Right atrium auricular region (tissue), 2 donors: ENCODE measurements around the gene APH1A. TPM values are rescaled to one million over a fixed set of nuclear protein-coding genes. Genes with fewer than 3 reads are reported as not detected.
"Not testable (repeated sequence)": the region's sequence is repeated elsewhere in the genome, so short reads cannot be mapped to it uniquely, and the experiment has no call there.

ENCODE experiments used
- DNase-seq: peaks from one replicate; pipeline ENCODE4 v3.0.0-alpha.2; 2019; ENCODE audit warnings: low spot score
- H3K27ac ChIP-seq, 2 donors: fragments of 200-600 bp; sonication (generic); 1 replicate in 1 of 2; 2 replicates in 1 of 2; pipeline ENCODE4 v1.5.1; 2016 to 2019
- H3K27me3 ChIP-seq, 2 donors: fragments of 200-600 bp; sonication (generic); one replicate each; pipeline versions ENCODE4 v1.5.1 to v1.6.0; 2017 to 2019
- H3K36me3 ChIP-seq: fragments of 200-600 bp; sonication (generic); one replicate; pipeline ENCODE4 v1.5.1; 2016
- H3K4me1 ChIP-seq, 2 donors: fragments of 200-600 bp; sonication (generic); one replicate each; pipeline versions ENCODE4 v1.5.1 to v1.6.0; 2017 to 2019
- H3K4me3 ChIP-seq, 2 donors: fragments of 200-600 bp; sonication (generic); 1 replicate in 1 of 2; 2 replicates in 1 of 2; pipeline ENCODE4 v1.5.1; 2017 to 2019; ENCODE audit warnings: mild to moderate bottlenecking in 1 of 2, moderate library complexity in 1 of 2
- H3K9me3 ChIP-seq, 2 donors: fragments of 200-600 bp; sonication (generic); one replicate each; pipeline ENCODE4 v1.5.1; 2019
- total RNA-seq, 2 donors: library from RNA; depleted of rRNA; stranded (reverse); fragments of >200 nt; gene quantifications; one replicate each; pipeline ENCODE4 v1.1.0, GENCODE V29; 2016
- TF ChIP-seq, protein P1 (sequence below), 2 donors: fragments of 200-600 bp; sonication (generic); IDR thresholded peaks; one replicate each; pipeline ENCODE4 v1.5.1; 2019; ENCODE audit warnings: antibody characterized with exemption in 2 of 2

The APH1A gene
- total RNA-seq, 2 donors from 2014 or later, result 60.6 to 64.9 TPM

DNA sequence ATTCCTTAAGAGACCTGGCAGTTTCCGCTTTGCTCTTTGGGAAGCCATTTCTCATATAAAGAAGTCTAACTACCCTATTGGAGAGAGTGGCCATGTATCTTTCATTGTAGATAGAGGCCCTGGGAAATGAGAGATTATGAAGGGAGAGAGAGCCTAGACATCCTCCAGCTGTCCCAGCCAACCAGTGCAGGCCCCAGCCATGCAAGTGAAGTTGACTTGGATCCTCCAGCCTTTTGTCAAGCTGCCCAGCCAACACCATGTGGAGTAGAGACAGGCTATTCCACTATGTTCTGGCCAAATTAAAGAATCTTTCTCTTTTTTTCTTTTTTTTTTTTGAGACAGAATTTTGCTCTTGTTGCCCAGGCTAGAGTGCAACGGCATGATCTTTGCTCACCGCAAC is 25.8 kb downstream of the APH1A start:
- H3K27ac ChIP-seq, result no peak overlapping the region
- no peaks in the 10 kb centered on the region for H3K27me3 ChIP-seq
- no peaks in the 10 kb centered on the region for H3K36me3 ChIP-seq
- DNase-seq, result peak; percentile 30
- H3K9me3 ChIP-seq, result no peaks in the 10 kb centered on the region
- no peak overlapping the region for H3K4me3 ChIP-seq
- no peaks in the 10 kb centered on the region for H3K4me1 ChIP-seq
- TF ChIP-seq, protein P1, sequence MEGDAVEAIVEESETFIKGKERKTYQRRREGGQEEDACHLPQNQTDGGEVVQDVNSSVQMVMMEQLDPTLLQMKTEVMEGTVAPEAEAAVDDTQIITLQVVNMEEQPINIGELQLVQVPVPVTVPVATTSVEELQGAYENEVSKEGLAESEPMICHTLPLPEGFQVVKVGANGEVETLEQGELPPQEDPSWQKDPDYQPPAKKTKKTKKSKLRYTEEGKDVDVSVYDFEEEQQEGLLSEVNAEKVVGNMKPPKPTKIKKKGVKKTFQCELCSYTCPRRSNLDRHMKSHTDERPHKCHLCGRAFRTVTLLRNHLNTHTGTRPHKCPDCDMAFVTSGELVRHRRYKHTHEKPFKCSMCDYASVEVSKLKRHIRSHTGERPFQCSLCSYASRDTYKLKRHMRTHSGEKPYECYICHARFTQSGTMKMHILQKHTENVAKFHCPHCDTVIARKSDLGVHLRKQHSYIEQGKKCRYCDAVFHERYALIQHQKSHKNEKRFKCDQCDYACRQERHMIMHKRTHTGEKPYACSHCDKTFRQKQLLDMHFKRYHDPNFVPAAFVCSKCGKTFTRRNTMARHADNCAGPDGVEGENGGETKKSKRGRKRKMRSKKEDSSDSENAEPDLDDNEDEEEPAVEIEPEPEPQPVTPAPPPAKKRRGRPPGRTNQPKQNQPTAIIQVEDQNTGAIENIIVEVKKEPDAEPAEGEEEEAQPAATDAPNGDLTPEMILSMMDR (IDR thresholded peaks at IDR 0.05), result no peak

DNA sequence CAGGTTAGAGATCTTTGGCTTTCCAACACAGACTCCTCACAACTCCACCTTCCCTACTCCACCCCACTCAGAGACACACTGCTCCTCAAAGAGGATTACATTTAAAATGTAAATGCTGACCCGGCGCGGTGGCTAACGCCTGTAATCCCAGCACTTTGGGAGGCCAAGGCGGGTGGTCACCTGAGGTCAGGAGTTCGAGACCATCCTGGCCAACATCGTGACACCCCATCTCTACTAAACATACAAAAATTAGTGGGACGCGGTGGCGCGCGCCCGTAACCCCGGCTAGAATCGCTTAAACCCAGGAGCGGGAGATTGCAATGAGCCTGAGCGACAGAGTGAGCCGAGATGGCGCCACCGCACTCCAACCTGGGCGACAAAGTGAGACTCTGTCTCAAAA is 31.1 kb downstream of the APH1A start:
- peak; percentile 48 for DNase-seq
- Histone ChIP-seq H3K36me3 (no peaks in the 10 kb centered on the region), H3K27ac (no peak overlapping the region), H3K27me3 (no peaks in the 10 kb centered on the region), H3K4me3 (no peak overlapping the region), H3K9me3 (no peaks in the 10 kb centered on the region), H3K4me1 (peaks cover 0 to 16% of the 10 kb centered on the region in 2 donors)
- TF ChIP-seq, protein P1 (IDR thresholded peaks at IDR 0.05), result no peak

DNA sequence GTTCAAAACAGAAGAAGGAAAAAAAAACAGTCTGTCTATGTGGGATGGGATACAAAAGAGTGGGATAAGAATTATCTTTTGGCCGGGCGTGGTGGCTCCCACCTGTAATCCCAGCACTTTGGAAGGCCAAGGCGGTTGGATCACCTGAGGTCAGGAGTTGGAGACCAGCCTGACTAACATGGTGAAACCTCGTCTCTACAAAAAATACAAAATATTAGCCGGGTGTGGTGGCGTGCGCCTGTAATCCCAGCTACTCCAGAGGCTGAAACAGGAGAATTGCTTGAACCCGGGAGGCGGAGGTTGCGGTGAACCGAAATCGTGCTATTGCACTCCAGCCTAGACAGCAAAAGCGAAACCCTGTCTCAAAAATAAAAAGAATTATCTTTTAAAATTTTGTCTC is 31.6 kb downstream of the APH1A start:
- DNase-seq, result peak; percentile 30
- peaks cover 0 to 16% of the 10 kb centered on the region in 2 donors for H3K4me1 ChIP-seq

DNA sequence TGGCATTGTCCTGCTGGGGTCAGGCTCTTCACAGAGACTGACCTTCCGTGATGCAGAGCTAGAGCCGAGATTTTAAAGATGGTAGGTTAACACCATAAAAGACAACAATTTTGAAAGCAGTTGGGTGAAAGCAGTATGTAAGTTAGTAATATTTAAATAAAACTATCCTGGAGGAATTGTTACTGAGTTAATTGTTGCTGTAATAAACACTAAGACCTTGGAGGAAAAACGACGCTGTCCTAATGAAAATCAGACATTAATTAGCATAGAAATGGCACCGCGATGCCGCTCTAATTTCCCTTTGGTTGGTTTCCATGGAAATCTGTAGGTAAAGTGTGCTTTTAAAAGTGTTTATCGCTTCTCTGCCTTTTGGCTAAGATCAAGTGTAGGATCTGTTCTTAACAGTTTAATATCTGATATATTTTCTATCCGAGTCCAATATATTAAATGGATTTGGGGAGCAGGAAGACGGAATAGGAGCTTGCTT is 32.2 kb downstream of the APH1A start:
- H3K27me3 ChIP-seq, result no peaks in the 10 kb centered on the region
- peak overlapping the region; percentile 37 to 58 for H3K27ac ChIP-seq
- H3K4me1 ChIP-seq, result peaks cover 0 to 16% of the 10 kb centered on the region in 2 donors
- TF ChIP-seq, protein P1 (IDR thresholded peaks at IDR 0.05), result no peak
- peak overlapping the region; percentile 37 to 88 for H3K4me3 ChIP-seq
- DNase-seq, result peak; percentile 11
- no peaks in the 10 kb centered on the region for H3K36me3 ChIP-seq
- no peaks in the 10 kb centered on the region for H3K9me3 ChIP-seq

More for the DNA sequence above, 31.6 kb downstream of the APH1A start:
- not testable (repeated sequence) for H3K27me3 ChIP-seq, H3K27ac ChIP-seq, H3K9me3 ChIP-seq, H3K36me3 ChIP-seq, H3K4me3 ChIP-seq

DNA sequence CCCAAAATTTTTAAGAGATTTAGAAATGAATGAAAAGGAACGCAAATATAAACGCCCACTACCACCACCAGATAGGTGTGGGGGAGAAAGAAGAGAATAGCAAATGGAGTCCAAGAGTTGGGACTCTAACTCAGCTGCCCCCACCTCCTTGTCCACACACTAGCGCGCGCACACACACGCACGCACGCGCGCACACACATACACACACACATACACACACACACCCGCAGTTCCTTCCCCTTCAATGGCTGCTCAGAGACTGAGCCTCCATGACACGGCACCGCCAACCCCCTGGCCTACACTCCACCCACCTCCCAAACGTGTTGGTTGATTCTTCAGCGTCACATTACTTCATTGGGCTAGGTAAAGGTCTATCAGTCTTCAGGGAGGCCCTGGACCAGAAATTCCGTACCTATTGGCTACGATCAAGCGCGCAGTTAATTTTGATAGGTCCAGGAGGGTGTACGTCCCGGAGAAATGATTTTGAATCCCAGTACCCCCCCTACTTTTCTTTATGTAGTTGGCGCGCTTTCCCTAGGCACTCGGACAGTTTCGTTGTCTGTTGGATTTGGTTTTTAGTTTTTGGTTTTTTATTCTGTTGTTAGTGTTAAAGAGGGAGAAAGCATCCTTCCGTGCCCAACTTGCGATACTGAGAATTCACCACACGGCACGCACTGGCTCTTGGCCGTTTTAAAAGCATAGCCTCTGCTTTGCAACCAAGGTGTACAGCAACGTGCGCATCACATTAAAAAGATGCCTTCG is 32.8 kb downstream of the APH1A start, which contains the start of gene ANP32E:
Gene ANP32E (minus strand): TSS at position 261 of the 762 bp plus-strand sequence. CDS start 326 bp downstream, outside the sequence.
- Histone ChIP-seq H3K4me1 (peaks cover 0 to 16% of the 10 kb centered on the region in 2 donors), H3K4me3 (peak within 1 kb of the TSS; percentile 84 to 88), H3K36me3 (no peaks in the 10 kb centered on the region), H3K9me3 (no peaks in the 10 kb centered on the region), H3K27me3 (no peaks in the 10 kb centered on the region), H3K27ac (peak within 1 kb of the TSS; percentile 95 to 96)
- DNase-seq, result peak; percentile 98
- TF ChIP-seq, protein P1 (IDR thresholded peaks at IDR 0.05), result no peak

DNA sequence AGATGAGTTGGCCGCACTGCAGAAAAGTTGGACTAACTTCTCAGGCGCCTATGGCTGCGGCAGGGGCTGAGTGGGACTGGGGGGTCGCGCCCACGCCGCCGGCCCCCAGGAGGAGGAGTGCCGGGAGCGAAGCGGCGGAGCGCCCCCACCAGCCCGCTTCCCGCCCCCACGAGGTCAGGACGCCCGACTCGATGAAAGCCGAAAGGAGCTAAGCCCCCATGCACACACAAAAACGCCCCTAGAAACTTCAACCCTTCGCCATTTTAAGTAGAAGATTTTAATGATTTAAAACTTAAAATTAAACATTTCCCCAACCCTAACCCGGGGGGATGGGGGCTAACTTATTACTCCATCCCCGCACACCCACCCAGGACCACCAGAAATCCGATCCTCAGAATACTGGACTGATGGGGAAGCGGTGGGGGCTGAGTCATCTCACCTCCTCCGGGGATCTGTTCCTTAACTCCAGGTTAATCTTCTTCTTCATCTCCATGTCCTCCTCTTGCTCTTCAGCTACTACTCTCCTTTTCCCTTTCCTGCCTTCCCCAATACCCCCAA is 33.4 kb downstream of the APH1A start:
- H3K27ac ChIP-seq, result peak overlapping the region; percentile 95 to 96
- no peak for DNase-seq

More for the DNA sequence above, 33.4 kb downstream of the APH1A start:
- H3K4me3 ChIP-seq, result peak overlapping the region; percentile 84 to 88
- no peaks in the 10 kb centered on the region for H3K36me3 ChIP-seq
- TF ChIP-seq, protein P1 (IDR thresholded peaks at IDR 0.05), result no peak
- H3K9me3 ChIP-seq, result no peaks in the 10 kb centered on the region
- H3K27me3 ChIP-seq, result no peaks in the 10 kb centered on the region
- H3K4me1 ChIP-seq, result peaks cover 0 to 16% of the 10 kb centered on the region in 2 donors
